SHP77 treated with DMSO at 0.1 percent for 48 hours (cell line): Measurements from ENCODE around the gene PFDN5.

ENCODE experiments used
- DNase-seq: peaks from one replicate; lab custom pipeline; 2025; lab: John Stamatoyannopoulos, UW

The PFDN5 gene

DNA sequence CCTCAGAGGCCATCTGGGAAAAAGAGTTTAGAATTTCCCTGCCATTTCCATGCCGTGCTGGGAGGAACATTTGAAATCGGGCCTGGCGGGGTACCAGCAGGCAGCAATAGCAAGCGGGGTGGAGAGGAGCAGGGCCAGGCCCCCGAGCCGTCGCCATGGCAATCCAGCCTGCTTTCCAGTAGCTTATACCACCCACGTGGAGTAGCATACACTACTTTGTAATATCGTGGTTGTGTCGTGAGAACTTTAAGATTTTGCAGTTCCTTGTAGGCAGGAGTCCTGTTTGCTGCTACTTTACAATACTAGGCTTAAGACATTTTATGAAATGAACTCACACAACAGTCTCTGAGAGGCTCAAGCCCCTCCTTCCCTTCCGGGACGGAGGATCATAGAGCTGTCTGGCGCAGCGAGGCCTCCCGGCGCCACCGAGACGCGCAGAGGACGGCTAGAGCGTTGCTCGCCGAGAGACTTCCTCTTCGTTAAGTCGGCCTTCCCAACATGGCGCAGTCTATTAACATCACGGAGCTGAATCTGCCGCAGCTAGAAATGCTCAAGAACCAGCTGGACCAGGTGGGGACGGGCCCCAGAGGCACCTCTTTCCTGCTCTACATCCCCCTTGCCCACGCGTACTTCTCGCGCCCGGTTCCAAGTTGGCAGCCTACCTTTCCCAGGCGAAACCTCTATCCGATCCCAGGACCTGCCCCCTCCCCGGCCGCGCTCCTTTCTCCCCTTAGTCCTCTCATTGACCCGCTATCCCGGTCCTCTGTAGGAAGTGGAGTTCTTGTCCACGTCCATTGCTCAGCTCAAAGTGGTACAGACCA lies at the start of gene PFDN5:
PFDN5 (plus strand) TSS at position 473 of the 821 bp plus-strand sequence; CDS start at position 499, 26 bp downstream.
- DNase-seq, result peak; percentile 80

GRCh38 chr12:53251477-53252348 lies 43.6 kb upstream of the PFDN5 start:
- peak; percentile 16 for DNase-seq

DNA sequence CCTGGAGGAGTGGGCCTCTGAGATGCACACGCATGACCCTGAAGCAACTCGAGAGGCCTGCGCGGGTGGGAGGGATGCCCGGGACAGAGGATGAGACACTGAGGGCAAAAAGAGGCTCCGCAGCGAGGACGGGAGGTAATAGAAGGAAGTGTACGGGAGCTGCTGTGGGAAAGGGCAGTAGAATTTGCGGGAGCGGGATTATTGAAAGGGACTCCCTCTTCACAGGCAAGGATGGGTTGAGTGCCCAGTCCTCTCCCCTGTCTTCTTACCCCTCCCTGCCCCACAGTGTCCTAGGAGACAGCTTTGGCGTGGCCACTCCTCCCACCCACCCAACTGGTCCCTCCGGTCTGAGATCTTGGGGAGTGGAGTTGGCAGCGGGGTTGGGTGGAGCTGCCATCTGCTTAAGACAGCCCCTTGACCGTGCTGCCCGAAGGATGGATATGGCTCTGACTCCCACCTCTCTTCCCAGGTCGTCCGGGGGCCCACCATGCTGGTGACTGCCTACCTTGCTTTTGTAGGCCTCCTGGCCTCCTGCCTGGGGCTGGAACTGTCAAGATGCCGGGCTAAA lies 42.9 kb upstream of the PFDN5 start:
- DNase-seq, result no peak

GRCh38 chr12:53253298-53253697 lies 42.0 kb upstream of the PFDN5 start:
- no peak for DNase-seq

DNA sequence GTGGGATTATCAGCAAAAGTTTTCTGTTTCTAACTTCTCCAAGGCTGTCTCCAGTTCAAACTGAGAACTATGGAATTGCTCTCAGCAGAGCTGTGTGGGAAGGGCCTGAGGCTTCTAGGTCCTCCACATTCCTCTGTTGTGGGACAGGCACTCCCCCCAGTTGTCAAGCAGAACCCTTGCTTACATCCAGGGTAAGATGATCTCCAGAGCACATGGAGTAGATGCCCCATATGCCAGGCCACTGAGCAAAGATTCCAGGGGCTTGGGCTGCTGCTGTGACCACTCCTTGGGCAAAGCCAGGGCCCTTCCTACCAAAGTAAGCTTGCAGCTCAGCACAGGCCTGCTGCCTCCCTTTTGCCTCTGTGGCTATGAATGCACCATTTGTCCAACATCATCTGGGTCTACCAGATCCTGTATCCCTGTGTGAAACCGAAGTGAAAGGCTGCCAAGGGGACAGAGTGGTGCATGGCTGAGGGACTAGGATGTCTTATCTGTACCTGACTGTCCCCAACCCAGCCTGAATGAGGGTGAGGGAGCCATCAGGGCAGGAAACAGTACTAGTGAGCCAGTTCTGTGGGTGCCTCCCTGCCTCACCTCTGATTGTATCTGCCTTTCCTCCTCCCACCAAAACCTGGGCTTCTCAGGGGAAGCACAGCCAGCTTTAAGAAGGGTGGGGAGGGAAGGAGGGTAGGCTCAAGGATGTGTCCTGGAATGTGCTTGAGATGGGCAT lies 40.4 kb upstream of the PFDN5 start:
- DNase-seq, result no peak

DNA sequence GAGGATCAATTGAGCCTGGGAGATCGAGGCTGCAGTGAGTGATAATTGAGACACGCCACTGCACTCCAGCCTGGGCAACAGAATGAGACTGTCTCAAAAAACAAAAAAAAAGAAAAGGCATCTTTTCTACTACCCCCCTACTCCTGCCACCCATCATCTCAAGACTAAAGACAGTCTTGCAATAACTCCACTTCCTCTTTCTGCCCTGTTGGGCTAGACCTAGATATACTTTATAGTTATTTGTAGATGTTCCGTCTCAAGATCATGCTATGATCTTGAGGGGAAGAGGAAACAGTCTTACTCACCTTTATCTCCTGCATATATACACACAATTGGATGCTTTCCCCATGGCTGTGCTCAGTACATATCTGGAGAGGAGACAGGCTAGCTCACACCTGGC lies 39.3 kb upstream of the PFDN5 start:
- DNase-seq, result no peak

GRCh38 chr12:53258541-53259539 lies 36.5 kb upstream of the PFDN5 start:
- DNase-seq, result no peak

- no peak for DNase-seq
These were observed 35.5 kb upstream of the PFDN5 start for GRCh38 chr12:53259891-53260290.

DNA sequence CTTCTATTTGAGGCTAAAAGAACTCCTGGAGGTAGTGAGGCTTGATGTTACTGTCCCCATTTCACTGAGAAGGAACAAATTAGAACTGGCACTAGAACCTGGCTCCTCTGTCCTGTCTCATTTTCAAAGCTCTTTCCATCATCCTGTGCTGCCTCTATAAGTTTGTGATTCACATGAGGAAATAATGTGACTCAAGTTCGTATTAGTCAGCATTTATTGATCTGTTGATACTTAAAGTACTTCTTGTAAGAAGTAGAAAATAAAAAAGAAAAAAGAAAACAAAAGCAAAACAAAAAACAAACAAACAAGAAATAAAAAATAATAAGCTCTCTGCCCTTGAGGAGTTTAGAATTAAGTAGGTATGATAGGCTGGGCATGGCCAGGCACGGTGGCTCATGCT lies 29.6 kb upstream of the PFDN5 start:
- DNase-seq, result no peak

DNA sequence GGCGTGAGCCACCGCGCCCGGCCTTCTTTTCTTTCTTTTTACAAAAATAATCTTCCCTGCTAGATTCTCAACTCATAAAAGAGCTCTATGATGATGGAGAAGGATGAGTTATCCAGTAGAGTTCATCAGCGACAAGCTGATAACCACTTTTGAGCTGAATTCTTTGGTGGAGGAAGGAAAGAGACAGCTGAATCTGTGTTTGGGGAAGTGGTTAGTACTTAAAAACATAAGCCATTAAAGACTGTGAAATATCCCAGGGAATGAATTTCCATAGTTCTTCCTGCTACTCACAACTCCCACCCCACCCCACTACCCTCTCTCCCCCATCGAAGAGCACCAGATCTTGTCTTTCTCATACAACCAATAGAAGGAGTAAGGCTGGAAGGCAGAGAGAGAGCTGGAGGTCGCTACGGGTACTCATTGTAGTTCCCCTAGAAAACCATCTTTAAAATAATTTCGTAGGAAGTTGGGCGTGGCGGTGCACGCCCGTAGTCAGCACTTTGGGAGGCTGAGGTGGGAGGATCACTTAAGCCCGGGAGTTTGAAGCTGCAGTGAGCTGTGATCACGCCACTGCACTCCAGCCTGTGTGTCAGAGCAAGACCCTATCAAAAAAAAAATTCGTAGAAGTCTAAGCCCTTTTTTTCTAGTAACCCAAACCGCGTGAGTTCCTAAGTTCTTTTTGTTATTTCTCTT lies 27.9 kb upstream of the PFDN5 start:
- DNase-seq, result no peak

DNA sequence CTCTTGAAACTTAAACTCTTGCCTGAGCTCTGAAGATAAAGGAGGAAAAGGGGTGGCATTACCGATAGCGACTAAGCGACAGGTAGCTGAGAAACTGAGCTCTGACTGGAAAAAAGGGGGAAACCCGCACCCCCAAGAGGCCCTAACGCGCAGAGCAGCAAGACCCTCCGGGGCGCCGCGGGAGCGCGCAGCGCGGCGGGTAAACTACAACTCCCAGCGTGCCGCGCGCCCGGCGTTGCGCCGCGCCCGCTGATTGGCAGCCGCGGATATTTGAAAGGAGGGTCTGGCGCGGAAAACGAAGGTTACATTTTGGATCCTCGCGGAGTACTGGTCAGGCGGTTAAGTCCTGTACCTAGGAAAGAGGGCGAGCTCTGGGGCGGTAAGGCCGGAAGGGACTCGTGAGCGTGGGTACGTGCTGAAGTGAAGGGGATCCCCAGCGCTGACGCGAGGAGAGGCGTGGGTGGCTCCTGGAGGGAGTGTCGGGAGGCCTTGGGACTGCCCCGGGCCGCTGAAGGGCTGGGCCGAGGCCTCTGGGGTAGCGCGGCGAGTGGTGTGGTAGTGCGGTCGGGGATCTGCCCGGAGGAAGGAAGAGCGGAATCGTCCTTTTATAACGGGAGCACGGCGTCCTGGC lies 27.2 kb upstream of the PFDN5 start, which contains the start of gene ESPL1:
ESPL1 (plus strand) TSS at position 301 of the 631 bp plus-strand sequence. CDS start 468 bp downstream, outside the sequence.
- DNase-seq, result peak; percentile 54

DNA sequence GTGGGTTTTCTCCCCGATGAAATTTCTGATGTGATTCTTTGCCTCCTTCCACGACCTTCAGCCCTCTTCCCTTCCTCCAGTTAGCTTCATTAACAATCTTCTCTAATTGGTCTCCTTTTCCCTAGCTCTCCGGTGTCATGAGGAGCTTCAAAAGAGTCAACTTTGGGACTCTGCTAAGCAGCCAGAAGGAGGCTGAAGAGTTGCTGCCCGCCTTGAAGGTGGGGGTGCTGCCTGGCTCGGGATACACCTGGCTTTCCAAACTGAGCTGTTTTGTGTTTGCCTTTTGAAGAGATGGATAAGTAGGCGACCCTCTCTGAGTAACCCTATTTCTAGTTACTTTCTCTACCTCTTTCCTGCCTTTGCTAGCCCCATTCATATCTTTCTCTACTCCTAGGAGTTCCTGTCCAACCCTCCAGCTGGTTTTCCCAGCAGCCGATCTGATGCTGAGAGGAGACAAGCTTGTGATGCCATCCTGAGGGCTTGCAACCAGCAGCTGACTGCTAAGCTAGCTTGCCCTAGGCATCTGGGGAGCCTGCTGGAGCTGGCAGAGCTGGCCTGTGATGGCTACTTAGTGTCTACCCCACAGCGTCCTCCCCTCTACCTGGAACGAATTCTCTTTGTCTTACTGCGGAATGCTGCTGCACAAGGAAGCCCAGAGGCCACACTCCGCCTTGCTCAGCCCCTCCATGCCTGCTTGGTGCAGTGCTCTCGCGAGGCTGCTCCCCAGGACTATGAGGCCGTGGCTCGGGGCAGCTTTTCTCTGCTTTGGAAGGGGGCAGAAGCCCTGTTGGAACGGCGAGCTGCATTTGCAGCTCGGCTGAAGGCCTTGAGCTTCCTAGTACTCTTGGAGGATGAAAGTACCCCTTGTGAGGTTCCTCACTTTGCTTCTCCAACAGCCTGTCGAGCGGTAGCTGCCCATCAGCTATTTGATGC lies 26.4 kb upstream of the PFDN5 start:
- DNase-seq, result no peak

DNA sequence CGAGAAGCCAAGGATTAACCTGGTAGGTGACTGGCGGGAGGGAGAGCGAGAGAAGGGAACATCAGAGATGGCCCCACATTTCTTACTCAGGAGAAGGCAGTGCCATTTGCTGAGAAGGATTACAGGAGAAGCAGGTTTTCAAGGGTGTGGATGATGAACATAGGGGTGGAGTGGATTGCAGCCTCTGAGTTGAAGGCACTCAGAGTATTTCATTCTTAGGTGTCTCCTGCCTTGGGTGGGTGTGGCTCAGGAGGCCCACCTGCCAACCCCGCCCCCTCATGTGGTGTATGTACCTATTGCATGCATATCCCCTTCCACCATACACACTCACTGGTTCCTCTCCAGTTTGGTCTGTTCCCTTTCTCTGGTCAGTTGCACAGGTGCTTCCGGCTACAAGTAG lies 20.9 kb upstream of the PFDN5 start:
- no peak for DNase-seq

DNA sequence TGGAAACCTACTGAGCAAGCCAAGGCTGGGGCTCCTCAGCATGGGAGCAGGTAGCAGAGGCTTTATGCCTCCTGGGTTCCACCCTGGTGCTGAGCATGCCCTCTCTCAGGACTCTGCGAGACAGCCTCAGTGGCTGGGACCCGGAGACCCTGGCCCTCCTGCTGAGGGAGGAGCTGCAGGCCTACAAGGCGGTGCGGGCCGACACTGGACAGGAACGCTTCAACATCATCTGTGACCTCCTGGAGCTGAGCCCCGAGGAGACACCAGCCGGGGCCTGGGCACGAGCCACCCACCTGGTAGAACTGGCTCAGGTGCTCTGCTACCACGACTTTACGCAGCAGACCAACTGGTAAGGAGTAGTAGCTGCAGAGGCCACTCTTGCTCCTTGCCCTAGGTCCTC lies 18.8 kb upstream of the PFDN5 start:
- no peak for DNase-seq

GRCh38 chr12:53277981-53278380 lies 17.4 kb upstream of the PFDN5 start:
- DNase-seq, result no peak

- DNase-seq, result no peak
These were observed 16.0 kb upstream of the PFDN5 start for GRCh38 chr12:53279283-53279869.

- DNase-seq, result no peak
These were observed 15.3 kb upstream of the PFDN5 start for GRCh38 chr12:53279888-53280498.

DNA sequence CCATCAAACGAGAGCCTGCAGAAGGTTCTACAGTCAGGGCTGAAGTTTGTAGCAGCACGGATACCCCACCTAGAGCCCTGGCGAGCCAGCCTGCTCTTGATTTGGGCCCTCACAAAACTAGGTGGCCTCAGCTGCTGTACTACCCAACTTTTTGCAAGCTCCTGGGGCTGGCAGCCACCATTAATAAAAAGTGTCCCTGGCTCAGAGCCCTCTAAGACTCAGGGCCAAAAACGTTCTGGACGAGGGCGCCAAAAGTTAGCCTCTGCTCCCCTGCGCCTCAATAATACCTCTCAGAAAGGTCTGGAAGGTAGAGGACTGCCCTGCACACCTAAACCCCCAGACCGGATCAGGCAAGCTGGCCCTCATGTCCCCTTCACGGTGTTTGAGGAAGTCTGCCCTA lies 8.9 kb upstream of the PFDN5 start:
- DNase-seq, result no peak
